Activated CD8-positive, alpha-beta memory T cell treated with anti-CD3 and anti-CD28 coated beads, Interleukin-2, amount 50 U/mL, for 48 hours (primary cell): Measurements from ENCODE around the gene OSBPL7.

Experiments
- DNase-seq: peaks from one replicate; pipeline ENCODE4 v3.0.0-alpha.2; 2020

OSBPL7 gene

GRCh38 chr17:47820033-47820789, 1.4 kb downstream of the OSBPL7 start:
- DNase-seq = no peak

- DNase-seq = no peak
Measured at GRCh38 chr17:47819475-47819874, 2.1 kb downstream of the OSBPL7 start.

GRCh38 chr17:47818002-47818695, 3.4 kb downstream of the OSBPL7 start:
- no peak for DNase-seq

- DNase-seq = no peak
Measured at GRCh38 chr17:47816947-47817346, 4.6 kb downstream of the OSBPL7 start.

GRCh38 chr17:47816111-47816735, 5.4 kb downstream of the OSBPL7 start:
- no peak for DNase-seq

- no peak for DNase-seq
Measured at GRCh38 chr17:47815106-47815918, 6.3 kb downstream of the OSBPL7 start.

GRCh38 chr17:47813512-47814031, 8.0 kb downstream of the OSBPL7 start:
- no peak for DNase-seq

- DNase-seq = no peak
Measured at GRCh38 chr17:47813077-47813476, 8.5 kb downstream of the OSBPL7 start.

- no peak for DNase-seq
Measured at GRCh38 chr17:47812146-47812920, 9.3 kb downstream of the OSBPL7 start.

- DNase-seq = peak; percentile 32
Measured at GRCh38 chr17:47811709-47812108, 9.9 kb downstream of the OSBPL7 start.

GRCh38 chr17:47810901-47811635, 10.5 kb downstream of the OSBPL7 start:
- DNase-seq = peak; percentile 42

GRCh38 chr17:47810200-47810821, 11.3 kb downstream of the OSBPL7 start:
- DNase-seq = peak; percentile 55

- DNase-seq = peak; percentile 43
Measured at GRCh38 chr17:47808830-47809480, 12.6 kb downstream of the OSBPL7 start.

- peak; percentile 40 for DNase-seq
Measured at GRCh38 chr17:47808036-47808829, 13.4 kb downstream of the OSBPL7 start.

- peak; percentile 13 for DNase-seq
Measured at GRCh38 chr17:47807421-47807820, 14.2 kb downstream of the OSBPL7 start.

GRCh38 chr17:47806913-47807255, 14.7 kb downstream of the OSBPL7 start:
- DNase-seq = peak; percentile 23

- DNase-seq = peak; percentile 38
Measured at GRCh38 chr17:47806026-47806912, 15.3 kb downstream of the OSBPL7 start.

GRCh38 chr17:47804461-47804860, 17.1 kb downstream of the OSBPL7 start:
- DNase-seq = peak; percentile 42
